Progenitor cell of endocrine pancreas (in vitro differentiated cells): Measurements from ENCODE around the gene PACS1. TPM values are rescaled to one million over a fixed set of nuclear protein-coding genes. Genes with fewer than 3 reads are reported as not detected.
"Not testable (repeated sequence)": the region's sequence is repeated elsewhere in the genome, so short reads cannot be mapped to it uniquely, and the experiment has no call there.

Experiments
- DNase-seq: peaks from one replicate; pipeline ENCODE4 v3.0.0; 2021; ENCODE audit warnings: low spot score; ENCODE audit not compliant: unreplicated experiment
- H3K27ac Mint-ChIP-seq: 2 replicates; pipeline ENCODE4 v1.8.0; 2021; ENCODE audit warnings: mild to moderate bottlenecking, moderate library complexity, mixed read lengths
- H3K27me3 Mint-ChIP-seq: 2 replicates; pipeline ENCODE4 v1.8.0; 2021; ENCODE audit warnings: mixed read lengths
- H3K36me3 Mint-ChIP-seq: 2 replicates; pipeline ENCODE4 v1.8.0; 2022; ENCODE audit warnings: mixed read lengths; ENCODE audit not compliant: insufficient read depth
- H3K4me1 Mint-ChIP-seq: 2 replicates; pipeline ENCODE4 v1.8.0; 2021; ENCODE audit warnings: low read depth, mixed read lengths
- H3K4me3 Mint-ChIP-seq: 2 replicates; pipeline ENCODE4 v1.8.0; 2021; ENCODE audit warnings: low read depth, mild to moderate bottlenecking, moderate library complexity, mixed read lengths
- H3K9me3 Mint-ChIP-seq: 2 replicates; pipeline ENCODE4 v1.8.0; 2021; ENCODE audit warnings: low read depth, mixed read lengths
- CTCF ChIP-seq: fragments of 200-600 bp; sonication (generic); IDR thresholded peaks from one replicate; pipeline ENCODE4 v1.5.0; 2021; ENCODE audit warnings: antibody characterized with exemption, mild to moderate bottlenecking; ENCODE audit not compliant: unreplicated experiment
- long read RNA-seq: library from polyadenylated mRNA; unstranded; transcript quantifications from one replicate; pipeline ENCODE4 v2.0.0, GENCODE V29; 2020
- total RNA-seq: library from RNA; stranded (reverse); gene quantifications from 2 replicates; pipeline ENCODE4 v1.2.1, GENCODE V29; 2021

PACS1 gene
- 68.3 and 72.3 TPM in 2 replicates for total RNA-seq
- long read RNA-seq, partial matches to known transcripts: 1 of 6 reads
- long read RNA-seq, other reads (novel, unspliced or antisense): 5 of 6 reads

DNA sequence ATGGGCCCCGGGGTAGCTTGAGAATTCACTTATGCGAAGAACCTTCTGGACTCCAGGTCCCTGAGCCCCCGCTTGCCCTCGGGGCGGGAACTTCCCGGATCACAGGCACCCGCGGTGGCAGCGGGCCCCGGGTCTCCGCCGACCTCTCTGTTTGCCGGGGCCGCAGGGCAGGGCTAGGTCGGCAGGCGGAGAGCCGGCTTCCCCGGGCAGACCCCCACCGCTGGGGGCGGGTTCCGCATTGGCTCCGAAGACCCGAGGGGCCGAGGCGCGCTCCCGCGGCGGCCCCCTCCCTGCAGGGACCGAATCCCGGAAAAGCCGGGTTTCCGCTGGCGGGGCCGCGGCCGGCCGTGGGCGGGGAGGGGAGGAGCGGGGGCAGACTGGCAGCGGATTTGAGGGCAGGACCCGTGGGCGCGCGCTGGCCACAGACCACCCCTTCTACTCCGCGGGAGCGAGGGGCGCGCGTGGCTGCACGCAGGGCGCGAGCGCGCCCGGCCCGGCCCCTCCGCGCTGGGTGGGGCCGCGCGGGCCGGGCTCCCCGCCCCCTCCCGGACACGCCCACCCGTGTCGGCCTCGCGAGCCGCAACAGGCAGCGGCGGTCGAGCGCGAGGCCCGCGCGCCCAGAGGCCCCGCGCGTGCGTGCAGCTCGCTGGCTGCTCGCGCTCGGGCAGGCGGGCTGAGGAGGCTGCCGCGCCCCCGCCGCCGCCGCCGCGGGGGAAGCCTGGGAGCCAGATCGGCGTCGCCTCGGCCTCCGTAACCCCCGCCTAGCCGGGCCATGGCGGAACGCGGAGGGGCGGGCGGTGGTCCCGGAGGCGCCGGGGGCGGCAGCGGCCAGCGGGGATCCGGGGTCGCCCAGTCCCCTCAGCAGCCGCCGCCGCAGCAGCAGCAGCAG, at the start of gene PACS1:
Gene PACS1 (plus strand): TSS at position 558 of the 889 bp plus-strand sequence. CDS start 215 bp downstream, at position 773.
- H3K36me3 Mint-ChIP-seq: peaks cover 25% of the 10 kb centered on the region

GRCh38 chr11:66020618-66021357, 49.3 kb upstream of the PACS1 start:
- Mint-ChIP-seq H3K4me1 (no peaks in the 10 kb centered on the region), H3K36me3 (no peaks in the 10 kb centered on the region), H3K4me3 (no peak overlapping the region), H3K27ac (no peak overlapping the region), H3K9me3 (no peaks in the 10 kb centered on the region), H3K27me3 (peaks cover 36% of the 10 kb centered on the region)
- no peak for TF ChIP-seq CTCF
- no peak for DNase-seq

More for the DNA sequence above, at the start of gene PACS1:
- TF ChIP-seq CTCF: no peak
- Mint-ChIP-seq H3K4me1 (peaks cover 20% of the 10 kb centered on the region), H3K27me3 (no peaks in the 10 kb centered on the region), H3K9me3 (no peaks in the 10 kb centered on the region), H3K27ac (peak within 1 kb of the TSS; percentile 86), H3K4me3 (peak within 1 kb of the TSS; percentile 90)
- peak; percentile 46 for DNase-seq

- H3K27me3 Mint-ChIP-seq: peaks cover 38% of the 10 kb centered on the region
Observed at GRCh38 chr11:66022401-66023185, 47.5 kb upstream of the PACS1 start.

GRCh38 chr11:66023186-66023440, 47.0 kb upstream of the PACS1 start:
- H3K27me3 Mint-ChIP-seq: peaks cover 43% of the 10 kb centered on the region
- not testable (repeated sequence) for DNase-seq, H3K27ac Mint-ChIP-seq, H3K4me1 Mint-ChIP-seq, H3K36me3 Mint-ChIP-seq, H3K9me3 Mint-ChIP-seq, H3K4me3 Mint-ChIP-seq

More at GRCh38 chr11:66022401-66023185, 47.5 kb upstream of the PACS1 start:
- H3K4me1 Mint-ChIP-seq: no peaks in the 10 kb centered on the region
- DNase-seq: peak; percentile 84
- H3K4me3 Mint-ChIP-seq: no peak overlapping the region
- no peaks in the 10 kb centered on the region for H3K9me3 Mint-ChIP-seq
- no peak overlapping the region for H3K27ac Mint-ChIP-seq
- TF ChIP-seq CTCF: peak; percentile 95
- no peaks in the 10 kb centered on the region for H3K36me3 Mint-ChIP-seq

GRCh38 chr11:66026017-66026529, 44.0 kb upstream of the PACS1 start, which contains the start of gene CATSPER1:
CATSPER1 (minus strand) TSS chr11:66026479; CDS start chr11:66026379, 100 bp downstream.
- H3K27me3 Mint-ChIP-seq: peaks cover 40% of the 10 kb centered on the region
- H3K4me1 Mint-ChIP-seq: no peaks in the 10 kb centered on the region
- no peak for DNase-seq
- H3K9me3 Mint-ChIP-seq: no peaks in the 10 kb centered on the region
- TF ChIP-seq CTCF: no peak
- H3K4me3 Mint-ChIP-seq: no peak within 1 kb of the TSS
- no peaks in the 10 kb centered on the region for H3K36me3 Mint-ChIP-seq
- H3K27ac Mint-ChIP-seq: no peak within 1 kb of the TSS
